Measurements from ENCODE around the gene ATP13A2.

The ATP13A2 gene

DNA sequence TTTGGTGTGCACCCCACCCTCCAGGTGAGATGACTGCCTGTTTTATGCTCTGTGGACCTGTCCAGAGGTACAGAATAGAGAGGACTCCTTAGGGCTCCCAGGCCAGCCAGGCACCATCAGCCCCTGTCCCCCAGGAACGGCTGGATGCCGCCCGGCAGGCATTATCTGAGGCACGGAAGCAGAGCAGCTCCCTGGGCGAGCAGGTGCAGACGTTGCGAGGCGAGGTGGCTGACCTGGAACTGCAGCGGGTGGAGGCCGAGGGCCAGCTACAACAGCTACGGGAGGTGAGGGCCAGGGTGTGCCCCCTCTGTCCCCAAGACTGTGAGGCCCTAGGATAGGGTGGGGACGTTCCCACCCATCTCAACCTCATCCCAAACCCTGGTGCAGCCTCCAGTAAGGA, 42.1 kb downstream of the ATP13A2 start:
- peaks cover 2% of the 10 kb centered on the region for H3K4me1 ChIP-seq
- no peaks in the 10 kb centered on the region for H3K9me3 ChIP-seq (ENCODE audit: control insufficient read depth, low read length)
- no peaks in the 10 kb centered on the region for H3K27me3 ChIP-seq (ENCODE audit: control insufficient read depth, insufficient read depth, low read length)
- no peaks in the 10 kb centered on the region for H3K79me2 ChIP-seq
- no peak overlapping the region for H3K27ac ChIP-seq
- TF ChIP-seq, protein P1, sequence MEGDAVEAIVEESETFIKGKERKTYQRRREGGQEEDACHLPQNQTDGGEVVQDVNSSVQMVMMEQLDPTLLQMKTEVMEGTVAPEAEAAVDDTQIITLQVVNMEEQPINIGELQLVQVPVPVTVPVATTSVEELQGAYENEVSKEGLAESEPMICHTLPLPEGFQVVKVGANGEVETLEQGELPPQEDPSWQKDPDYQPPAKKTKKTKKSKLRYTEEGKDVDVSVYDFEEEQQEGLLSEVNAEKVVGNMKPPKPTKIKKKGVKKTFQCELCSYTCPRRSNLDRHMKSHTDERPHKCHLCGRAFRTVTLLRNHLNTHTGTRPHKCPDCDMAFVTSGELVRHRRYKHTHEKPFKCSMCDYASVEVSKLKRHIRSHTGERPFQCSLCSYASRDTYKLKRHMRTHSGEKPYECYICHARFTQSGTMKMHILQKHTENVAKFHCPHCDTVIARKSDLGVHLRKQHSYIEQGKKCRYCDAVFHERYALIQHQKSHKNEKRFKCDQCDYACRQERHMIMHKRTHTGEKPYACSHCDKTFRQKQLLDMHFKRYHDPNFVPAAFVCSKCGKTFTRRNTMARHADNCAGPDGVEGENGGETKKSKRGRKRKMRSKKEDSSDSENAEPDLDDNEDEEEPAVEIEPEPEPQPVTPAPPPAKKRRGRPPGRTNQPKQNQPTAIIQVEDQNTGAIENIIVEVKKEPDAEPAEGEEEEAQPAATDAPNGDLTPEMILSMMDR (IDR thresholded peaks at IDR 0.05) = no peak
- H3K4me3 ChIP-seq (ENCODE audit: low read depth, low read length) = no peak overlapping the region
- H3K9ac ChIP-seq = no peak overlapping the region
- H2AFZ ChIP-seq = no peak overlapping the region
- H3K36me3 ChIP-seq (ENCODE audit: control insufficient read depth, insufficient read depth, low read length) = no peaks in the 10 kb centered on the region
- no peak overlapping the region for H3K4me2 ChIP-seq (ENCODE audit: low read length)

DNA sequence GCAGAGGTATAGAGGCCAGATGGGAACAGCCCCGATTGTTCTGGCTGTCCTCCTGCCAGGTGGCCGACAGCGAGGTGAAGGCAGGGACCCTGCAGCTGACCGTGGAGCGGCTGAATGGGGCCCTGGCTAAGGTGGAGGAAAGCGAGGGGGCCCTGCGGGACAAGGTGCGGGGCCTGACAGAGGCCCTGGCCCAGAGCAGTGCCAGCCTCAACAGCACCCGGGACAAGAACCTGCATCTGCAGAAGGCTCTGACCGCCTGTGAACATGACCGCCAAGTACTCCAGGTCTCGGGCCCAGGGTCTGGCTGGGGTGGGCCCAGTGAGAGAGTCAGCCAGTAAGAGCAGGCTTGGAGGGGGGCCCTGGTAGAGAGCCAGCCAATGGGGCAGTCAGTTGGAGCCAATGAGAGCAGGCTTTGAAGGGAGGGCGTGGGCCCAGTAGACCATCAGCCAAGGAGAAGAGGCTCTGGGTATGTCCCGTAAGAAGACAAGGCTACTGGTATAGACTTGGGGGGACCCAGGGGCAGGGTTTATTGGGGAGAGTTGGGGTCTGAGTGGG, 42.6 kb downstream of the ATP13A2 start:
- no peak overlapping the region for H3K4me3 ChIP-seq (ENCODE audit: low read depth, low read length)
- no peaks in the 10 kb centered on the region for H3K79me2 ChIP-seq
- no peaks in the 10 kb centered on the region for H3K36me3 ChIP-seq (ENCODE audit: control insufficient read depth, insufficient read depth, low read length)
- TF ChIP-seq, protein P1 (IDR thresholded peaks at IDR 0.05) = no peak
- H2AFZ ChIP-seq = no peak overlapping the region
- no peak overlapping the region for H3K9ac ChIP-seq
- no peaks in the 10 kb centered on the region for H3K27me3 ChIP-seq (ENCODE audit: control insufficient read depth, insufficient read depth, low read length)
- no peaks in the 10 kb centered on the region for H3K9me3 ChIP-seq (ENCODE audit: control insufficient read depth, low read length)
- no peak overlapping the region for H3K27ac ChIP-seq
- H3K4me2 ChIP-seq (ENCODE audit: low read length) = no peak overlapping the region
- peaks cover 2% of the 10 kb centered on the region for H3K4me1 ChIP-seq

DNA sequence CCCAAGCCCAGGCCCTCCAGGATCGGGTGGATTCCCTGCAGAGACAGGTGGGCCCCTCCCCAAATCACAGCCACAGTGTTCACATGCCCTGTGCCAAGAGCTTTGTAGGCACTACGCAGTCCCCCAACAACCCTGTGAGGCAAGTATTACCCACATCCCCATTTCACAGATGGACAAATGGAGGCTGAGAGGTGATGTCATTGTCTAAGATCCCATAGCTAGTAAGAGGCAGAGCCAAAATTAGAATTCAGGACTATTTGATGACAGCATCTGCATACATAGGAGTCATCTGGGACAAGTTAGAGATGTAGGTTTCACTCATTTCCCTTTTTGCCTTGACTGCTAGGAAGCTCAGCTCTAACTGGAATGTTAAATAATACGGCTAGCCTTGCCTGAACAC, 43.4 kb downstream of the ATP13A2 start:
- H3K4me3 ChIP-seq (ENCODE audit: low read depth, low read length) = no peak overlapping the region
- H3K79me2 ChIP-seq = no peaks in the 10 kb centered on the region
- H3K4me1 ChIP-seq = peaks cover 2% of the 10 kb centered on the region
- no peak overlapping the region for H2AFZ ChIP-seq
- no peaks in the 10 kb centered on the region for H3K27me3 ChIP-seq (ENCODE audit: control insufficient read depth, insufficient read depth, low read length)
- no peaks in the 10 kb centered on the region for H3K9me3 ChIP-seq (ENCODE audit: control insufficient read depth, low read length)
- no peak overlapping the region for H3K27ac ChIP-seq
- no peak overlapping the region for H3K9ac ChIP-seq
- TF ChIP-seq, protein P1 (IDR thresholded peaks at IDR 0.05) = no peak
- no peaks in the 10 kb centered on the region for H3K36me3 ChIP-seq (ENCODE audit: control insufficient read depth, insufficient read depth, low read length)
- no peak overlapping the region for H3K4me2 ChIP-seq (ENCODE audit: low read length)

DNA sequence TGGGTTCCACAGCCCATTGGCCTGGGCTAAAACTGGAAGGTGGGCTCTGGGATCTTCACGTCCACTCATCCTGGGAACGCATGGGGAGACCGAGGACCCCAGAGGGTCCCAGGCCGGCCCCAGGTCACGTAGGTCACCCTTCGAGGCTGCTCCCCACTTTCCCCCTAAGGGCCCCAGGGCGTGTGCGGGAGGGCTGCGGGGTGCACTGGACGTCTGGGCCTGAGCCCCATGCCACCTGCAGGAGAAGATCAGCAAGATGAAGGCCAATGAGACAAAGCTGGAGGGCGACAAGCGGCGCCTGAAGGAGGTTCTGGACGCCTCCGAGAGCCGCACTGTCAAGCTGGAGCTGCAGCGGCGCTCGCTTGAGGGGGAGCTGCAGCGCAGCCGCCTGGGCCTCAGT, 43.8 kb downstream of the ATP13A2 start:
- peaks cover 2% of the 10 kb centered on the region for H3K4me1 ChIP-seq
- no peaks in the 10 kb centered on the region for H3K9me3 ChIP-seq (ENCODE audit: control insufficient read depth, low read length)
- H3K27me3 ChIP-seq (ENCODE audit: control insufficient read depth, insufficient read depth, low read length) = no peaks in the 10 kb centered on the region
- H3K36me3 ChIP-seq (ENCODE audit: control insufficient read depth, insufficient read depth, low read length) = no peaks in the 10 kb centered on the region
- no peak overlapping the region for H3K27ac ChIP-seq
- H3K4me2 ChIP-seq (ENCODE audit: low read length) = peak overlapping the region; percentile 45
- no peak overlapping the region for H2AFZ ChIP-seq
- no peaks in the 10 kb centered on the region for H3K79me2 ChIP-seq
- TF ChIP-seq, protein P1 (IDR thresholded peaks at IDR 0.05) = no peak
- H3K4me3 ChIP-seq (ENCODE audit: low read depth, low read length) = no peak overlapping the region
- no peak overlapping the region for H3K9ac ChIP-seq

DNA sequence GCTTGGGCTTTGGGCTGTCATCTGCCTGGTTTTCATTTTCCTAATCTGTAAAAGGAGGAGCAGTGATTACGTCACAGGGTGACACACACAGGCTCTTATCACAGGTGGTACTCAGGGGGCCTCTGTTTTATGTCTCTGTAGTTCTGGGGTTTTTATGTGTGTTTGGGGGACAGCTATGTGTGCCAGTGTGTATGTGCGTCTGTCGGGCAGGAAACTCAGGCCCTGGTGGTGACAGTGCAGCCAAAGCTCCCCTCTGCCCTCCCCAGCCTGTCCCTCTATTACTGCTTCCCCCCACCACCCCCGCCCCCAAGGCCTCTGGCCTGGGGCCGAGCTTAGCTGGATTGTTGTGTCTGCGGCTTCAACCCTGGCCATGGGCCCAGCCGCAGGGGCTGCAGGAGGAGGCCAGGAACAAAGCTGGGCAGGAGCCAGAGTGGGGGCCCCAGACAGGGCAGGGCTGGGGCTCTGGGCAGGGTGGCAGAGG, 44.6 kb downstream of the ATP13A2 start:
- TF ChIP-seq, protein P1 (IDR thresholded peaks at IDR 0.05) = no peak
- Histone ChIP-seq H2AFZ (peak overlapping the region; percentile 38), H3K27ac (no peak overlapping the region), H3K4me3 (ENCODE audit: low read depth, low read length) (no peak overlapping the region), H3K4me2 (ENCODE audit: low read length) (peak overlapping the region; percentile 45), H3K9ac (no peak overlapping the region), H3K36me3 (ENCODE audit: control insufficient read depth, insufficient read depth, low read length) (no peaks in the 10 kb centered on the region), H3K79me2 (no peaks in the 10 kb centered on the region), H3K4me1 (peaks cover 2% of the 10 kb centered on the region), H3K27me3 (ENCODE audit: control insufficient read depth, insufficient read depth, low read length) (no peaks in the 10 kb centered on the region), H3K9me3 (ENCODE audit: control insufficient read depth, low read length) (no peaks in the 10 kb centered on the region)
